Endodermal cell (in vitro differentiated cells): Measurements from ENCODE around the gene CAMTA1. TPM values are rescaled to one million over a fixed set of nuclear protein-coding genes. Genes with fewer than 3 reads are reported as not detected.
A peak's percentile ranks its signal among the peaks of the same experiment; 100 is the strongest.

Experiments used
- DNase-seq: peaks from one replicate; pipeline ENCODE4 v3.0.0-alpha.2; 2017
- H3K27ac ChIP-seq: 2 replicates; pipeline ENCODE4 v1.5.1; 2013; ENCODE audit warnings: mild to moderate bottlenecking, low read depth, low read length, moderate library complexity
- H3K27me3 ChIP-seq: 2 replicates; pipeline ENCODE4 v1.6.1; 2013; ENCODE audit warnings: mild to moderate bottlenecking, low read length, moderate library complexity; ENCODE audit not compliant: insufficient read depth, control insufficient read depth, poor library complexity, severe bottlenecking
- H3K36me3 ChIP-seq: 2 replicates; pipeline ENCODE4 v1.7.0; 2013; ENCODE audit warnings: mild to moderate bottlenecking, low read length, moderate library complexity; ENCODE audit not compliant: control insufficient read depth, insufficient read depth
- H3K4me1 ChIP-seq: one replicate; pipeline ENCODE4 v1.7.0; 2013; ENCODE audit warnings: low read length; ENCODE audit not compliant: control insufficient read depth, insufficient read depth
- H3K4me3 ChIP-seq: 2 replicates; pipeline ENCODE4 v1.5.1; 2013; ENCODE audit warnings: mild to moderate bottlenecking, low read length, moderate library complexity
- H3K9ac ChIP-seq: 2 replicates; pipeline ENCODE4 v1.6.1; 2013; ENCODE audit warnings: mild to moderate bottlenecking, low read length, moderate library complexity; ENCODE audit not compliant: poor library complexity, severe bottlenecking; ENCODE audit errors: extremely low read depth
- H3K9me3 ChIP-seq: 2 replicates; pipeline ENCODE4 v1.6.1; 2013; ENCODE audit warnings: mild to moderate bottlenecking, low read length, moderate library complexity; ENCODE audit not compliant: control insufficient read depth
- H3K27ac Mint-ChIP-seq: 2 replicates; pipeline ENCODE4 v1.8.0; 2020; ENCODE audit warnings: mixed read lengths
- H3K27me3 Mint-ChIP-seq: 2 replicates; pipeline ENCODE4 v1.8.0; 2021; ENCODE audit warnings: mild to moderate bottlenecking, mixed read lengths; ENCODE audit not compliant: insufficient read depth
- H3K36me3 Mint-ChIP-seq: 2 replicates; pipeline ENCODE4 v1.8.0; 2020; ENCODE audit warnings: low read depth, mixed read lengths
- H3K4me1 Mint-ChIP-seq: 2 replicates; pipeline ENCODE4 v1.8.0; 2020; ENCODE audit warnings: mixed read lengths
- H3K4me3 Mint-ChIP-seq: 2 replicates; pipeline ENCODE4 v1.8.0; 2020; ENCODE audit warnings: mild to moderate bottlenecking, moderate library complexity, mixed read lengths
- H3K9me3 Mint-ChIP-seq: 2 replicates; pipeline ENCODE4 v1.8.0; 2020; ENCODE audit warnings: mild to moderate bottlenecking, mixed read lengths
- CTCF ChIP-seq: fragments of 200-600 bp; sonication (generic); conservative IDR thresholded peaks from 2 replicates; pipeline ENCODE4 v1.5.0; 2021; ENCODE audit warnings: antibody characterized with exemption, mild to moderate bottlenecking
- WGBS, 2 experiments: methylation state at CpG; one replicate each; pipeline versions ENCODE4 v1.1.5 to v1.1.7; 2013; ENCODE audit warnings: missing lambda C conversion rate in 2 of 2, mixed read lengths in 1 of 2; ENCODE audit not compliant: insufficient coverage in 1 of 2, insufficient read length in 1 of 2; 5-methylcytosine and 5-hydroxymethylcytosine counted together
- total RNA-seq, 2 donors: library from RNA; stranded (reverse); fragmentation: NEBNext Ultra II Directional in 1 of 2; extraction: Animal tissue kit (Norgen Biotek cat#: 25700) in 1 of 2; gene quantifications; 2 replicates in 1 of 2; 3 replicates in 1 of 2; pipeline ENCODE4 v1.2.1, GENCODE V29; 2021

CAMTA1 gene
- total RNA-seq, 2 donors from 2014 or later, result 123 to 137 TPM

- peaks cover 7% of the 10 kb centered on the region for H3K9me3 ChIP-seq
- H3K27ac ChIP-seq, result no peak overlapping the region
- no peak for TF ChIP-seq CTCF
- H3K4me3 ChIP-seq, result no peak overlapping the region
- DNase-seq, result peak; percentile 35
- H3K9ac ChIP-seq, result no peak overlapping the region
- Mint-ChIP-seq H3K4me3 (no peak overlapping the region), H3K36me3 (no peaks in the 10 kb centered on the region), H3K27ac (no peak overlapping the region), H3K4me1 (peaks cover 7% of the 10 kb centered on the region), H3K27me3 (no peaks in the 10 kb centered on the region), H3K9me3 (peaks cover 17% of the 10 kb centered on the region)
- no peaks in the 10 kb centered on the region for H3K36me3 ChIP-seq
- 95% methylated on average over 7 to 12 of the region's 12 CpGs for WGBS, 2 experiments
- H3K27me3 ChIP-seq, result no peaks in the 10 kb centered on the region
- no peaks in the 10 kb centered on the region for H3K4me1 ChIP-seq
Measured at GRCh38 chr1:7403265-7404045, 618.2 kb downstream of the CAMTA1 start.

GRCh38 chr1:7404046-7404742, 618.9 kb downstream of the CAMTA1 start:
- H3K4me3 Mint-ChIP-seq, result no peak overlapping the region
- WGBS, 2 experiments, result 94 to 95% methylated on average over 17 to 18 of the region's 18 CpGs
- no peaks in the 10 kb centered on the region for H3K27me3 ChIP-seq
- TF ChIP-seq CTCF, result no peak
- H3K27ac Mint-ChIP-seq, result no peak overlapping the region
- H3K4me3 ChIP-seq, result no peak overlapping the region
- peaks cover 7% of the 10 kb centered on the region for H3K4me1 Mint-ChIP-seq
- no peaks in the 10 kb centered on the region for H3K36me3 ChIP-seq
- H3K9me3 ChIP-seq, result peaks cover 4% of the 10 kb centered on the region
- H3K36me3 Mint-ChIP-seq, result no peaks in the 10 kb centered on the region
- peak; percentile 36 for DNase-seq
- no peaks in the 10 kb centered on the region for H3K27me3 Mint-ChIP-seq
- peaks cover 13% of the 10 kb centered on the region for H3K9me3 Mint-ChIP-seq
- no peak overlapping the region for H3K27ac ChIP-seq
- H3K4me1 ChIP-seq, result no peaks in the 10 kb centered on the region
- H3K9ac ChIP-seq, result no peak overlapping the region

- H3K9ac ChIP-seq, result no peak overlapping the region
- no peaks in the 10 kb centered on the region for H3K27me3 ChIP-seq
- Mint-ChIP-seq H3K27ac (no peak overlapping the region), H3K4me3 (no peak overlapping the region), H3K27me3 (no peaks in the 10 kb centered on the region), H3K4me1 (peaks cover 7% of the 10 kb centered on the region), H3K9me3 (no peaks in the 10 kb centered on the region), H3K36me3 (no peaks in the 10 kb centered on the region)
- H3K36me3 ChIP-seq, result no peaks in the 10 kb centered on the region
- no peaks in the 10 kb centered on the region for H3K9me3 ChIP-seq
- H3K4me3 ChIP-seq, result no peak overlapping the region
- 92 to 93% methylated on average over 8 to 9 of the region's 9 CpGs for WGBS, 2 experiments
- H3K27ac ChIP-seq, result no peak overlapping the region
- TF ChIP-seq CTCF, result no peak
- DNase-seq, result peak; percentile 28
- H3K4me1 ChIP-seq, result no peaks in the 10 kb centered on the region
Measured at GRCh38 chr1:7405844-7406500, 620.7 kb downstream of the CAMTA1 start.
